SK-N-SH treated with all-trans-retinoic acid at 6 μM for 48 hours (cell line): ENCODE measurements around the gene TYW1B.
"Not testable (repeated sequence)": the region's sequence is repeated elsewhere in the genome, so short reads cannot be mapped to it uniquely, and the experiment has no call there.

Experiments
- ATAC-seq: fragments of 200-7000 bp; cut with Tn5 transposase; 3 replicates; pipeline ENCODE4 v1.9.1; 2020; ENCODE audit warnings: mild to moderate bottlenecking, moderate library complexity
- ARNTL ChIP-seq: fragments of 450-650 bp; formaldehyde crosslinking; IDR thresholded peaks from 2 replicates; pipeline ENCODE4 v1.5.0; 2020; ENCODE audit warnings: low read depth, mild to moderate bottlenecking, moderate library complexity, borderline replicate concordance
- BACH2 ChIP-seq: fragments of 250-450 bp; sonication (Bioruptor Pico); IDR thresholded peaks from 2 replicates; pipeline ENCODE4 v1.9.0; 2021; ENCODE audit warnings: mild to moderate bottlenecking, borderline replicate concordance
- CREB5 ChIP-seq: fragments of 250-450 bp; sonication (Bioruptor Pico); IDR thresholded peaks from 2 replicates; pipeline ENCODE4 v1.5.1; 2020; ENCODE audit warnings: low read depth, mild to moderate bottlenecking, moderate library complexity
- CSDC2 ChIP-seq: fragments of 250-450 bp; sonication (Bioruptor Pico); IDR thresholded peaks from 2 replicates; pipeline ENCODE4 v1.5.0; 2020; ENCODE audit warnings: mild to moderate bottlenecking, moderate library complexity
- CSRNP3 ChIP-seq: fragments of 250-450 bp; sonication (Bioruptor Pico); IDR thresholded peaks from 2 replicates; pipeline ENCODE4 v1.5.1; 2021; ENCODE audit warnings: mild to moderate bottlenecking, moderate library complexity
- GLIS3 ChIP-seq: fragments of 250-450 bp; sonication (Bioruptor Pico); IDR thresholded peaks from 2 replicates; pipeline ENCODE4 v1.5.0; 2020; ENCODE audit warnings: mild to moderate bottlenecking, moderate library complexity
- ISL1 ChIP-seq: fragments of 250-450 bp; sonication (Bioruptor Pico); IDR thresholded peaks from 2 replicates; pipeline ENCODE4 v2.1.2; 2022; ENCODE audit warnings: mild to moderate bottlenecking, moderate library complexity
- RARB ChIP-seq: fragments of 250-450 bp; sonication (Bioruptor Pico); IDR thresholded peaks from 2 replicates; pipeline ENCODE4 v1.8.0; 2021; ENCODE audit warnings: mild to moderate bottlenecking, moderate library complexity
- TCF4 ChIP-seq: fragments of 250-450 bp; sonication (Bioruptor Pico); IDR thresholded peaks from 2 replicates; pipeline ENCODE4 v1.8.0; 2021; ENCODE audit warnings: mild to moderate bottlenecking, moderate library complexity, borderline replicate concordance
- ZC3H10 ChIP-seq: fragments of 250-450 bp; sonication (Bioruptor Pico); IDR thresholded peaks from 2 replicates; pipeline ENCODE4 v1.5.1; 2021; ENCODE audit warnings: mild to moderate bottlenecking, moderate library complexity
- ZFP3 ChIP-seq: fragments of 250-450 bp; sonication (Bioruptor Pico); IDR thresholded peaks from 2 replicates; pipeline ENCODE4 v1.5.0; 2020; ENCODE audit warnings: mild to moderate bottlenecking, moderate library complexity
- ZFP30 ChIP-seq: fragments of 450-650 bp; formaldehyde crosslinking; IDR thresholded peaks from 2 replicates; pipeline ENCODE4 v1.5.0; 2022; ENCODE audit warnings: mild to moderate bottlenecking, moderate library complexity
- ZNF565 ChIP-seq: fragments of 450-650 bp; formaldehyde crosslinking; conservative IDR thresholded peaks from 2 replicates; pipeline ENCODE4 v1.5.0; 2020; ENCODE audit warnings: low read depth, mild to moderate bottlenecking, moderate library complexity
- ZNF70 ChIP-seq: fragments of 450-650 bp; formaldehyde crosslinking; IDR thresholded peaks from 2 replicates; pipeline ENCODE4 v1.5.0; 2020; ENCODE audit warnings: mild to moderate bottlenecking, moderate library complexity
- ZNF8 ChIP-seq: fragments of 450-650 bp; formaldehyde crosslinking; IDR thresholded peaks from 2 replicates; pipeline ENCODE4 v1.5.0; 2020; ENCODE audit warnings: mild to moderate bottlenecking, moderate library complexity
- TF ChIP-seq, protein P1 (sequence below): fragments of 250-450 bp; sonication (Bioruptor Pico); IDR thresholded peaks from 2 replicates; pipeline ENCODE4 v1.8.0; 2020; ENCODE audit warnings: mild to moderate bottlenecking, moderate library complexity, borderline replicate concordance
- TF ChIP-seq, protein P2 (sequence below): fragments of 250-450 bp; sonication (Bioruptor Pico); IDR thresholded peaks from 2 replicates; pipeline ENCODE4 v1.5.0; 2020; ENCODE audit warnings: mild to moderate bottlenecking, moderate library complexity

TYW1B gene

GRCh38 chr7:72781161-72781560 lies 46.8 kb downstream of the TYW1B start:
- TF ChIP-seq RARB (CRISPR knock-in tag) (no peak), ZC3H10 (CRISPR knock-in tag) (no peak), ZNF8 (no peak), CSDC2 (CRISPR knock-in tag) (no peak), CSRNP3 (CRISPR knock-in tag) (no peak), ARNTL (CRISPR knock-in tag) (no peak), ZFP3 (CRISPR knock-in tag) (no peak), CREB5 (CRISPR knock-in tag) (no peak), ZFP30 (CRISPR knock-in tag) (no peak), ISL1 (CRISPR knock-in tag) (no peak), ZNF70 (CRISPR knock-in tag) (no peak), GLIS3 (CRISPR knock-in tag) (no peak), ZNF565 (CRISPR knock-in tag) (no peak)
- TF ChIP-seq, protein P1, sequence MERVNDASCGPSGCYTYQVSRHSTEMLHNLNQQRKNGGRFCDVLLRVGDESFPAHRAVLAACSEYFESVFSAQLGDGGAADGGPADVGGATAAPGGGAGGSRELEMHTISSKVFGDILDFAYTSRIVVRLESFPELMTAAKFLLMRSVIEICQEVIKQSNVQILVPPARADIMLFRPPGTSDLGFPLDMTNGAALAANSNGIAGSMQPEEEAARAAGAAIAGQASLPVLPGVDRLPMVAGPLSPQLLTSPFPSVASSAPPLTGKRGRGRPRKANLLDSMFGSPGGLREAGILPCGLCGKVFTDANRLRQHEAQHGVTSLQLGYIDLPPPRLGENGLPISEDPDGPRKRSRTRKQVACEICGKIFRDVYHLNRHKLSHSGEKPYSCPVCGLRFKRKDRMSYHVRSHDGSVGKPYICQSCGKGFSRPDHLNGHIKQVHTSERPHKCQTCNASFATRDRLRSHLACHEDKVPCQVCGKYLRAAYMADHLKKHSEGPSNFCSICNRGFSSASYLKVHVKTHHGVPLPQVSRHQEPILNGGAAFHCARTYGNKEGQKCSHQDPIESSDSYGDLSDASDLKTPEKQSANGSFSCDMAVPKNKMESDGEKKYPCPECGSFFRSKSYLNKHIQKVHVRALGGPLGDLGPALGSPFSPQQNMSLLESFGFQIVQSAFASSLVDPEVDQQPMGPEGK (CRISPR knock-in tag) = no peak
- TF ChIP-seq, protein P2, sequence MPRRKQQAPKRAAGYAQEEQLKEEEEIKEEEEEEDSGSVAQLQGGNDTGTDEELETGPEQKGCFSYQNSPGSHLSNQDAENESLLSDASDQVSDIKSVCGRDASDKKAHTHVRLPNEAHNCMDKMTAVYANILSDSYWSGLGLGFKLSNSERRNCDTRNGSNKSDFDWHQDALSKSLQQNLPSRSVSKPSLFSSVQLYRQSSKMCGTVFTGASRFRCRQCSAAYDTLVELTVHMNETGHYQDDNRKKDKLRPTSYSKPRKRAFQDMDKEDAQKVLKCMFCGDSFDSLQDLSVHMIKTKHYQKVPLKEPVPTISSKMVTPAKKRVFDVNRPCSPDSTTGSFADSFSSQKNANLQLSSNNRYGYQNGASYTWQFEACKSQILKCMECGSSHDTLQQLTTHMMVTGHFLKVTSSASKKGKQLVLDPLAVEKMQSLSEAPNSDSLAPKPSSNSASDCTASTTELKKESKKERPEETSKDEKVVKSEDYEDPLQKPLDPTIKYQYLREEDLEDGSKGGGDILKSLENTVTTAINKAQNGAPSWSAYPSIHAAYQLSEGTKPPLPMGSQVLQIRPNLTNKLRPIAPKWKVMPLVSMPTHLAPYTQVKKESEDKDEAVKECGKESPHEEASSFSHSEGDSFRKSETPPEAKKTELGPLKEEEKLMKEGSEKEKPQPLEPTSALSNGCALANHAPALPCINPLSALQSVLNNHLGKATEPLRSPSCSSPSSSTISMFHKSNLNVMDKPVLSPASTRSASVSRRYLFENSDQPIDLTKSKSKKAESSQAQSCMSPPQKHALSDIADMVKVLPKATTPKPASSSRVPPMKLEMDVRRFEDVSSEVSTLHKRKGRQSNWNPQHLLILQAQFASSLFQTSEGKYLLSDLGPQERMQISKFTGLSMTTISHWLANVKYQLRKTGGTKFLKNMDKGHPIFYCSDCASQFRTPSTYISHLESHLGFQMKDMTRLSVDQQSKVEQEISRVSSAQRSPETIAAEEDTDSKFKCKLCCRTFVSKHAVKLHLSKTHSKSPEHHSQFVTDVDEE (CRISPR knock-in tag) = no peak
- TF ChIP-seq, all 23 proteins: peak for 0
- ATAC-seq = no peak

DNA sequence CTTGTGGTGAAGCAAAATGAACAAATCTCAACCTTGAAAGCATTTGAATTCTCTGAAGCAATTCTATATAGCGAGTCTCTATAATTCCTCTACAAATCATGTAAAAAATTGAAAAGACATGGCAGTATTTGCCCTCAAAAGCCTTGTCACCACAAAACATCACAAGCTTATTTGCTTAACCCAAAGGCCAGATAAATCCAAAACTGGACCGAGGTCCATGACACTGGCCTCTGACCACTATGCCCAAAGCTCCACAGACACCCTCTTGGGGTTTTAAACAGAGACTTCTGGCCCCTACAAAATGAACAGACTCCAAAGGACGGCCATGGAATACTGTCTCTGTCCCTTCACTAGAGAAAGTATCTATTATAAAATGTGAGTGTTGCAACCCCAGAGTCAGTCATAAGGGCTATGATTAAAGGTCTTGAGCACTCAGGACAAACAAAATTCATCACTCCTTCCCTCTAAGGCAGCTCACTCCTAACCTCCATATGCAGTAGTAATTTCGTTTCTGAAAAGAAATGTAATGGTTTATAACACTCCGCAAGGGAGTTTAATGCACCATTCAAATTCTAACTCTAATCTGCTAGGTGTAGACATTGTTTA lies 47.6 kb downstream of the TYW1B start:
- ATAC-seq = not testable (repeated sequence)

DNA sequence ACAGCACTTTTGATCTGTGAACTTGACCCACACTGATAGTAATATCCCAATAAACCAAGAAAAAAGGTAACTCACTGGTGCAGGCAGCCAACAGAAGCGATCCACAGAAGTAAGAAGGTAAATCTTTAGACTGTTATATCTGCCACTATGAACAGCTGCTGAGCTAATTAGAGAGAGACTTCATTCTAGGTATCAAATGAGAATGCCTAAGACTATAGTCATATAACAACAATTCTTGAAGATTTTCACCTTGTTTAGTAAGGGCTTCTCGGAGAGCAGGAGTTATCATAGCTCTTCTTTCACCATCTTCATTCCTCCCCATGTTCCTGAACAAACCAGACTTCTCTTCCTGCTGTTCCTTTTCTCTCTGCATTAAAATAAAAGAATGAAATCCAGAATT lies 50.8 kb downstream of the TYW1B start:
- not testable (repeated sequence) for ATAC-seq

DNA sequence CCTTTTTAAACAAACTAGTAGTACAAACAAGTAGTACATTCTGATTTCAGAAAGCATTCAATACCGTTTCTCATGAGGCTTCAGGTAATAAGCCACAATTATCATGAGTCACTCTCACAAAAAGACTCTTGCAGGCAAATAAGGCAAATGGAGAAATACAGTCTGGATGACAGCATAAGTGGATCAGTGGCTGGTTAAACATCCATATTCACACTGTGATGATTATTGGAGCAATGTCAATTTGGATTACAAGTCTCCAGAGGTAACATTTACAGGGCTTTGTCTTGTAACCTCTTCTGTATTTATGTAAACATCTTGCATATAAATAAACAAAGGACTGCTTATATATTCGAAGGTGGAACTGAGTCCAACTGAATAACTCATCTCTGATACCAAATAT lies 55.4 kb downstream of the TYW1B start:
- peak; percentile 43; the same call in 1 of the 3 replicates for ATAC-seq

GRCh38 chr7:72766994-72767393 lies 61.0 kb downstream of the TYW1B start:
- ATAC-seq = not testable (repeated sequence)

- no peak for ATAC-seq
- TF ChIP-seq TCF4 = no peak
- TF ChIP-seq CSDC2 (CRISPR knock-in tag) = no peak
- TF ChIP-seq BACH2 (CRISPR knock-in tag) = no peak
- no peak for TF ChIP-seq GLIS3 (CRISPR knock-in tag)
Measured at GRCh38 chr7:72760602-72761001, 67.4 kb downstream of the TYW1B start.
